MM.1S (cell line): ENCODE data around the gene TSR1.

ENCODE experiments used
- CTCF ChIP-seq: fragments of 300-600 bp; sonication (generic); IDR thresholded peaks from 2 replicates; pipeline ENCODE4 v1.5.1; 2016; ENCODE audit warnings: antibody characterized with exemption, low read length, mixed read lengths
- EZH2 ChIP-seq: fragments of 300-600 bp; sonication (generic); optimal IDR thresholded peaks from 2 replicates; pipeline ENCODE3; 2017; ENCODE audit warnings: low read depth, mild to moderate bottlenecking, antibody characterized with exemption, low read length, mixed read lengths
- EZH2phosphoT487 ChIP-seq: fragments of 300-600 bp; sonication (generic); IDR thresholded peaks from 2 replicates; pipeline ENCODE4 v1.6.1; 2018; ENCODE audit warnings: antibody characterized with exemption, low read length

- TF ChIP-seq EZH2, result no peak
- peak; percentile 65 for TF ChIP-seq CTCF
- TF ChIP-seq EZH2phosphoT487, result no peak
Measured at GRCh38 chr17:2282297-2282873, 53.9 kb downstream of the TSR1 start.
